Stimulated activated CD4-positive, alpha-beta T cell treated with anti-CD3 and anti-CD28 coated beads, TNF-alpha, amount 100 ng/mL, for 48 hours (primary cell): ENCODE data around the gene TAX1BP3.
A peak's percentile ranks its signal among the peaks of the same experiment; 100 is the strongest.

Experiments used
- DNase-seq, 3 donors: peaks; one replicate each; pipeline ENCODE4 v3.0.0-alpha.2; 2020; ENCODE audit warnings: low read depth in 3 of 3

TAX1BP3 gene

DNA sequence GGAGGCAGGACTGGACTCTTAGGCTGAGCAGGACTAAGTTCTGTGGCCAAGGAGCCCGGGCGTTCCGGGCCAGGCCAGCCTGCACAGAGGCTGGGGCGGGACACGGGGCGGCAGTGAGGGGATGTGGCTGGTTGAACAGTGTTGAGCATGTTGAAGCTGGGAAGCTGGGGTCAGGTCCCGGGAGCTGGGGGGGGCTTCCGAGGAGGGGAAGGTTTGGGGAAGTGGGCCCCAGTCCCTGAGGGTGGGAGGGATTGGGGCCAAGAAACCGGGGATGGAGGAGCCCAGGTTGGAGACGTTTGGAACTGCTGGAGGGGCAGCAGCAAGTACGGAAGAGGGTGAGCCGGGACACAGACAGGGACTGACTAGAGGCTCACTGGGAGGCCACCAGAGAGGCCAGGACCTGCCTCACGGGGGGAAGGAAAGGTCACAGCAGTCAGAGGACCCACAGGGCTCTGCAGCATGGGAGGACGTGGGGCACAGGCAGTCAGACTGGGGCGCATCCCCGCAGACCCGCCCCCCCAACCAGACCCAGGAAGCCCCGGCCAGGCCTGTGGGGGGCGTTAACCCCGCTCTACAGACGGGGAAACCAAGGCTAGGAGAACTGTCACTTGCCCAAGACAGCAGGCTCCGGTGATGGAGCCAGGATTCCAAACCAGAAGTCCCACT, 9.5 kb downstream of the TAX1BP3 start:
- no peak for DNase-seq

DNA sequence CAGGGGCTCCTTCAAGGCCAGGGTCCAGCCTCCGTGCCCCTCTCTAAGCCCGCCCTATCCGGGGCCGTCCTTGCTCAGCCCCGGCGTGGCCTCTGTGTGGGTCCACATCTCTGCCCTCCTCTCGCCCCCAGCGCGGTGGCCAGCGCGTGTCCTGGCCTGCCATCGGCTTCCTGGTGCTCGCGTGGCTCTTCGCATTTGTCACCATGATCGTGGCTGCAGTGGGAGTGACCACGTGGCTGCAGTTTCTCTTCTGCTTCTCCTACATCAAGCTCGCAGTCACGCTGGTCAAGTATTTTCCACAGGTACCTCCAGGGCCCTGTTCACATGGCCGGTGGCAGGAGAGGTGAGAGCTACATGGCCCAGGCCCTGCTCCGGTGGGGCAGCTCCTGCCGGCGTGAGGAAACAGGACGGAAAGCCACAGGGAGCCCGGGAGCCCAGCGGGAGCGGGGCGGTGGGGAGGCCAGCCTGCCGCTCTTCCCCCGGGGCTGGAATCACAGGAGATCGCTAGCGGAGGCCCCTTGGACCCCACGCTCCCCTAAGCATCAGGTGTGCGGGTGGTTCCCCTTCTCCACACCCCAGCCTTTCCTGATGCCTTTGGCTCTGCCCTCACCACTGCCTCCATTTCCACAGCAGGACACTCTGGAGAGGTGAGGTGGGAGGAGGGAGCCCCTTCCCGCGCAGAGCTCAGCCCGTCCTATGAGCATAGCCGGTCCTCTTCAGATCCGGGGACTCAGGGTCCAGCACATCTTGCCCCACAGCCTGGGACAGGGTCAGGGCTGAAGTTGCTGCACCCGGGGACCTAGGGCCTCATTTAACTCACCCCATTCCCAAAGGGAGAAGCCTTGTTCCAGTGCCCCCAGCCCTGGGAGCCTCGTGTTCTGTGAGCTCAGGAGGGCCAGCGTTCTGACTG, 10.2 kb downstream of the TAX1BP3 start:
- DNase-seq = no peak

DNA sequence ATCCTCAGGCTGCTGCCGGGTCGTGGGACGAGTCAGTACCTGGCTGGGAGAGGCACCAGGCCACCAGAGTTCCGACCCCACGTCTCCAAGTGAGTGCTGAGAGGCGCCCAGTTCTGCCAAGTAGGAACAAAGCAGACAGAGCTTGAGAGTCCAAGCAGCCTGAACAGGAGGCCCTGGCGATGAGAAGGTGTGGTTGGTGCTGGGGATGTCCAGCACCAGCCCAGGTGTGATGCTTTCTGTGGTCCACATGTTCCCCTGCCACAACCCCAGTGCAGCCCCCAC, 10.8 kb downstream of the TAX1BP3 start:
- DNase-seq = no peak

DNA sequence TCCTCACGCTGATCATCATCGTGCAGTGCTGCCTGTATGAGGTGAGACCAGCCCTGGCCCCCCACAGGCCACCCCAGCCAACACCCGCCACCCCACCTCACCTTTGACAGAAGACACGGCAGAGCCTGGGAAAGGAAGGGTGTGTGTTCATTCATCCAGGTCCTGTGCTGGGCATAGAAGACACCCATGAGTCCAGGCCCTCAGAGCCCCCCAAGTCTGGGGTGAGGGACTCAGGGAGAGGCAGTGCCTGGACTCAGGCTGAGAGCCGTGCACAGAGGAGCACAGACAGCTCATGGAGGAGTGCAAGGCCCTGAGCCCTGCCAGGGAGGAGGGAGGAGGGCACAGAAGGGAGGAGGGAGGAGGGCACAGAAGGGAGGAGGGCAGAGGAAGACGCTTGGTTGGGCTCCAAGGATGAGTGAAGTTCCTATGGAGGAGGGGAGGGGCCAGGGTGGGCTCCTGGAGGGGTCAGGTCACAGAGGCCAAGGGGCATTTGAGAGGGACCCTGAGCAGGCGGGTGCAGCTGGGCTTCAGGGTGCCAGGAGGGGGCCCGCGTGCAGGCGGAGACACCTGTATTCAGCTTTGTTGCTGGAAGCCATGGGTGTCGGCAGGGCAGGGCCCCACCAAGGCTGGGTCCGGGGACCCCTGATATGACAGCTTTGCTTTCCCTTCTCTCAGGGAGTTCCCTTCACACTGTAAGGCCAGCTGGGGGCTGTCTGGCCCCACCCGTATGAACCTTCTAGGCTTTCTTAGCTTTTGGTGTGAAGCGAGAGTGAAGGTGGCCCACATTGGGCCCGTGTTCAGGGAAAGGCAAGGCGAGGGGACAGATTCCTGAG, 11.4 kb downstream of the TAX1BP3 start:
- DNase-seq = no peak

DNA sequence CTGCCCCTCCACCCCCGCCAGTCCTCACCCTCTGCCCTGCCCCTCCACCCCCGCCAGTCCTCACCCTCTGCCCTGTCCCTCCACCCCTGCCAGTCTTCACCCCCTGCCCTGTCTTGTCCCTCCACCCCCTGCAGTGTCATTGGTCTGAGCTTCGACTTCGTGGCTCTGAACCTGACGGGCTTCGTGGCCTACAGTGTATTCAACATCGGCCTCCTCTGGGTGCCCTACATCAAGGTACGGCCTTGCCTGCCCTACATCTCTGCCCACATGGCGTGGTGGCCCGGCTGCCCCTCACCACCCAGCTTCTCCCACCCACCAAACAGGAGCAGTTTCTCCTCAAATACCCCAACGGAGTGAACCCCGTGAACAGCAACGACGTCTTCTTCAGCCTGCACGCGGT, 12.0 kb downstream of the TAX1BP3 start:
- no peak for DNase-seq

DNA sequence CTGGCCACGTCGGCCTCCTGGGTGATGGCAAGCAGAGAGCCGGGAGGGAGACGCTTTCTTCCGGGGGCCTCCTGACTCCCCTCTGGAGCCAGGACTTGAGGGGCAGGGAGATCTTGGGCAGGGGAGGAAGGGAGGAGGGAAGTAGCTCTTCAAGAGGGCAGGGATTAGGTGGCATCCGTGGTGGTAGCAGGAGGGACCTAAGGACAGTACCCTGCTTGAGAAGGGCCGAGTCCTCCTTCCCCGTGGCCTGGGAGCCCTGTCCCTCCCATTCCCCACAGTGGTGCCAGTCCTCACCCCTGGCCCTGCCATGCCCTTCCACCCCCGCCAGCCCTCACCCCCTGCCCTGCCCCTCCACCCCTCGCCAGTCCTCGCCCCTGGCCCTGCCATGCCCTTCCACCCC, 12.6 kb downstream of the TAX1BP3 start:
- DNase-seq = no peak

DNA sequence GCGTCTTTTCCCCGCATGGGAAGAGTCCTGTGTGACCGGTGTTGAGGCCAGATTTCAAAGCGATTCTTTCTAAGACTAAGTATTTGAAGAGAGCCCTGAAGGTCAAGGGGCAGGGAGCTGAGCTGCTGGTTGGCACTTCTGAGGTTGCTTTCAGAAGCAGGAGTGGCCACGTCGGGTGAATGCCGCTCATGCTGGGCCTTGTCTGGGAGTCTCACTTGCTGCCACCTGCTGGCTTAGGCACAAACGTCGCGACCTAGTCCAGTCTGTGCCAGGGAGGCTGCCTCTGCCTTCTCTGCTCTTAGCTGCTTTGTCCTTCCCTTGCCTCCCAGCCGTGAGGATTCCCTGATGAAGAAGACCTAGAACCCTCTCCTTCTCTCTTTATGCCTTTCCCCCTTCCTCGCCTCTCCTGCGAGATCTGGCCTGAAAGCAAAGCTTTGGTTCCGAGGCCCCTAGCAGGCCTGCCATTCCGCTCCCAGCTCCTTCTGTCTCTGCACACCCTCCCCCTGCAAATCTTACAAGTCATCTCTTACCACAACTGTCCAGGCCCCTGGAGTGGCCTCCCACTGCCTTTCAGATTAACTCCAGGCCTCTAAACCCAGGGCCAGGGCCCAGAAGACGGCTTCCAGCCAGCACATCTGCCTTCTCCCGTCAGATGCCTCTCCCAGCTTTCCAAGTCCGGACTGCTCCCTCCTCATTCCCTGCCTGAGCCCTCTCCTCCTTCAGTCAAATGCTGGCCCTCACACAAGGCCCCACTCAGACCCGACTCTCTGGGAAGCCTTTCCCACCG, 20.4 kb downstream of the TAX1BP3 start:
- peak in 2 of 3 donors; percentile 30 to 41 for DNase-seq

DNA sequence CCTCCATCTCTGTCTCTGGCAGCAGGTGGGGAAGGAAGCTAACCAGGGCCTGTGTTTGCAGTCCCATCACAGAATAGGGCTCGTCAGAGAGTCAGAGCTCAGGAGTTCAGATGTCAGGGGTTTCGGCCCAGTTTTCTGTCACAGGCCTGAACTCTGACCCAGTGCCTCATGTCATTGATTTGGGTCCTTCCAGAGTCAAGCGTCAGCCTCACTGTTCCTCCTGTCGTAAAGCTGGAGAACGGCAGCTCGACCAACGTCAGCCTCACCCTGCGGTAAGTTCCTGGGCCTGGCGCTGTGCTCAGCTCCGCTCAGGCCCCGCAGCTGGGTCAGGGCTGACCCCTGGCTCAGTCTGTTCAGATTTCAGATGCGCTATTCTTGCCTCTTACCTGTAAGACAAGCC, 21.1 kb downstream of the TAX1BP3 start:
- no peak for DNase-seq

DNA sequence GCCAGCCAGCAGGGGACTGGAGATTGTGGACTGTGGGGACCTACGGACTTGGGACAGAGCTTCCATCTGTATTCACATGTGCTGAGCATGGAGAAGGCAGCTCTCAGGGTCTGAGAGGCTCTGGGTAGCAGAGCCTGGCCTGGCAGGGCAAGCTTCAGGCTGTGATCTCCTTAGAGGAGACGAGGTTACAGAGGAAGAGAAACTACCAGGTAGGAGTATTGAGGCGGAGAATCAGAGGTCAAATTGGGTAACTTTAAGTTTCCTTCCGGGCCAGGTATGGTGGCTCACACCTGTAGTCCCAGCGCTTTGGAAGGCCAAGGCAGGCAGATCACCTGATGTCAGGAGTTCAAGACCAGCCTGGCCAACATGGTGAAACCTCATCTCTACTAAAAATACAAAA, 23.1 kb downstream of the TAX1BP3 start:
- no peak for DNase-seq

DNA sequence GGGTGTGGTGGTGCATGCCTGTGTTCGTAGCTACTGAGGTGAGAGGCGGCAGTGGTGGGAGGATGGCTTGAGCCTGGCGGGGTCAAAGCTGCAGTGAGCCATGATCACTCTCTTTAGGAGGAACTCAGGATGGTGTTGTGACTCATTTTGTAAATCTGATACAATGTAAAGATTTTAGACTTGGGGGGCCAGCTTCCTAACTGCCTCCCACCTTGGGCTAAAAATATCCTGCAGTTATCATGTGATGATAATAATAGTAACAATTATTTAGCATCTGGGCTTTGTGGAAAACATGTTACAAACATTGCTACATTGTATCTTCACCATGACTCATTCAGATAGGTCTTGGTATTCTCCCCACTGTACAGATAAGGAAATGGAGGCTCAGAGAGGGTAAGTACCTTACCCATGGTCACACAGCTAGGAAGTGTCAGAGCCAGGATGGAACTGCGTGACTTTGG, 24.5 kb downstream of the TAX1BP3 start:
- DNase-seq = no peak

DNA sequence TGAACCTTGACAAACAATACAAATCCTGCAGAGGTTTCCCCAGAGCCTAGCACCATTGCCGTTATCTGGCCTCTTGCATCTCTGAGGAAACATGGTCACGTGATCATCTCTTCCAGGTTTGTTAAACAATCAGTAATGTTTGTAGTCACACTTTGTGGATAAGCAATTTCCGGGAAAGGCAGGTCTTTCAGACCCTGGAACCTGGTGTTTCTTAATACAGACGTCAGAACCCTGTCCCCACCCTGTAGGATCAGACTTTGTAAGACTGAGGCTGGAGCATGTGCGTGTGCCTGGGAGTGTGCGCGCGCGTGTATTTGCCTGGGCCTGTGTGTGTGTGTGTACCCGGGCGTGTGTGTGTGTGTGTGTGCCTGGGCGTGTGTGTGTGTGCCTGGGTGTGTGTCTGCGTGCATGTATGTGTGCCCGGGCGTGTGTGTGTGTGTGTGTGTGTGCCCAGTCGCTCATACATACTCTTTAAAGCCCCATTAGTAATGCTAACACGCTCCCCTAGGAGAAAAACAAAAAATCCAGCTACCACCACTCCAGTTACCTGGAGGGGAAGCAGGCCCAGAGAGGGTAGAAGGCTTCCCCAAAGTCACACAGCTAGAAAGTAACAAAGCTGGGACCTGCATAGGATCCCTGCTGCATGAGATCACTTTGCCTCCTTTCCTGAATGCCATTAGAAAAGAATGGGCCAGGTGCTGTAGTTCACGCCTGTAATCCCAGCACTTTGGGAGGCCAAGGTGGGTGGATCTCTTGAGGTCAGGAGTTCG, 26.5 kb downstream of the TAX1BP3 start:
- no peak for DNase-seq

DNA sequence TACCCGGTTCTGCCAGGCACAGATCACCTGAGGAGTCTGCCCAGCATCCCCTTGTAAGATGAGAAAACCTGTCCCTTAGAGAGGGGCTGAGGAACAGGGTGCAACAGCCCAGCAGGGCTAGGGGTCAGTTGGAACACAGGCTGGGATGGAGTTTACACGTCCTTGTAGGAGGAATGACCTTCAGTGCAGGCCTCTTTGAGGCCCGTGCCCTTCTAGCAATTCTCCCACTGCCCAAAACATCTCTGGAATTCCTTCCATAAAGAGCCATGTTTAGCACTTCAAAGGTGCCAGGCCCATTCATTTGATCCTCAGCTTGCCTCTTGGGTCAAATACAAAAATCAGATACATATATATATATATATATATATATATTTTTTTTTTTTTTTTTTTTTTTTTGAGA, 27.4 kb downstream of the TAX1BP3 start:
- no peak for DNase-seq

DNA sequence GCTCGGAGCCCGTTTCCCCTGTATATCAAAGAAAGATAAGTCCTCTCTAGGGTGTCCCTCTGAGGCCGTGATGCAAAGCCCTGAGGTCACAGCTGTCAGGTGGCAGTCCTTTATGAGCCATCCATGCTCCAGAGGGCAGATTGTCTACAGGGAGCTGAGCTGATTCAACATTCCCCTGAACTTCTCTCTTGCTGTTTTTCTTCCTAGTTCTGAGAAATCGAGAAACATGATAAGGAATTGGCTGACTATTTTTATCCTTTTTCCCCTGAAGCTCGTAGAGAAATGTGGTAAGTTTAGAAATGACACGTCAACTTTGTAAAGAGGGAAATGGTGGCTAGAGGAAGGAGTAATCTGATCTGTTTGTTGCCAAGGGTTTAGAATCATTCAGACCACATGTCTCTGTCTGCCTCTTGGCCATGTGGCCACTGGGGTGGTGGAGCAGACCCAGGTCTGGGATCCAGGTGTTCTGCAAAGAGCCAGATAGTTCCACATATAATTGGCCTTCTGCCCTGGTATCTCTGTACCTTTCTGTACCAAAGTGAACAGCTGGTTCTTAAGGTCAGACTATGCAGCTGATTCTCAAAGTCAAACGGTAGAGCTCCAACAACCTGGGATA, 28.3 kb downstream of the TAX1BP3 start:
- peak; percentile 25 to 32 (median 27) for DNase-seq

DNA sequence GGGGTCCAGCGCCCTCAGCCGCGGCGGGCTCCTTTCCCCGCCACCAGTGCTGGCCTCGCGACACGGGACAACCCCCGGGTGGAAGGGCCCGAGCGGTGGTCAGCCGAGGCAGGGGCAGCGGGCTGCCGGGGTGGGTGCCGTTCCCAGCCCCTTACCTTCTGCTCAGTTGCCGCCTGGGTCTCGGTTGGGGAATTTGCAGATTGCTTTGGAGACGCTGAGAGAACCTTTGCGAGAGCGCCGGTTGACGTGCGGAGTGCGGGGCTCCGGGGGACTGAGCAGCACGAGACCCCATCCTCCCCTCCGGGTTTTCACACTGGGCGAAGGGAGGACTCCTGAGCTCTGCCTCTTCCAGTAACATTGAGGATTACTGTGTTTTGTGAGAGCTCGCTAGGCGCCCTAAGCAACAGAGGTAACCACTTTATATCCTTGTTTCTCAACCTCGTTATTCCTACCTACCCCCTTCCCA, 31.4 kb downstream of the TAX1BP3 start:
- no peak for DNase-seq

DNA sequence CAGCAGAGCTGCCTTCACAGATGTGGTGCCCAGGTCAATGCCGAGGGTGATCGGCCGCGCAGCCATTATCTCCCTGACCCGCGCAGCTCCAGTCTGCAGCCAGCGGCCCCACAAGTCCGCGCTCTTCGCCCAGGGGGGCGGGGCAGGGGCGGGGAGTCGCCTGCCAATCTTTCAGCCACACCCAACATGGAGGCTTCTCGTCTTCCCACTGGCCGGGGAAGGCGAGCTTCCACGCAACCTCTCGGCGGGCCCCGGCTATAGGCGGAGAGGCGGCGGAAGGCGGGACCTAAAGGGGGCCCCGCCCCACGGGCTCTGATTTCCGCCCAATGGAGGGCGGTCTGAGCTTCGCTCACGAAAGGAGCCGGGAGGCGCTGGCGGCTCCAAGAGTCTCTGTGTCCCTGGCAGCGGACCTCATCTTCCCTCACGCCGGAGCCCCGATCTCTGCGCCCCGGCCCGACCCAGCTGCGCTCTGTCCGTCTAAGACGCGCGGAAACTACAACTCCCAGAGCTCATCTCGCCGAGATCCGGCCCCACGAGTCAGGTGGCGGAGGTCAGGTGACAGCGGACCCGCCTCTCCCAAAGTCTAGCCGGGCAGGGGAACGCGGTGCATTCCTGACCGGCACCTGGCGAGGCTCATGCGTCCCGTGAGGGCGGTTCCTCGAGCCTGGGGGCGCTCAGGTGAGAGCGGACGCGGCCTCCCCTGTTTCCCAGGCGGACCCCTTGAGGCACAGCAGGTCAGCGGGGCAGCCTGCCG, 32.0 kb downstream of the TAX1BP3 start, which contains the start of the genes CTNS and SHPK:
TSS of gene CTNS (plus strand) at position 607 of the 754 bp plus-strand sequence. CDS start 3,447 bp downstream, outside the sequence.
TSS of gene SHPK (minus strand) at position 97 of the 754 bp plus-strand sequence. CDS start at position 66, 31 bp downstream.
- peak; percentile 91 to 93 (median 92) for DNase-seq

DNA sequence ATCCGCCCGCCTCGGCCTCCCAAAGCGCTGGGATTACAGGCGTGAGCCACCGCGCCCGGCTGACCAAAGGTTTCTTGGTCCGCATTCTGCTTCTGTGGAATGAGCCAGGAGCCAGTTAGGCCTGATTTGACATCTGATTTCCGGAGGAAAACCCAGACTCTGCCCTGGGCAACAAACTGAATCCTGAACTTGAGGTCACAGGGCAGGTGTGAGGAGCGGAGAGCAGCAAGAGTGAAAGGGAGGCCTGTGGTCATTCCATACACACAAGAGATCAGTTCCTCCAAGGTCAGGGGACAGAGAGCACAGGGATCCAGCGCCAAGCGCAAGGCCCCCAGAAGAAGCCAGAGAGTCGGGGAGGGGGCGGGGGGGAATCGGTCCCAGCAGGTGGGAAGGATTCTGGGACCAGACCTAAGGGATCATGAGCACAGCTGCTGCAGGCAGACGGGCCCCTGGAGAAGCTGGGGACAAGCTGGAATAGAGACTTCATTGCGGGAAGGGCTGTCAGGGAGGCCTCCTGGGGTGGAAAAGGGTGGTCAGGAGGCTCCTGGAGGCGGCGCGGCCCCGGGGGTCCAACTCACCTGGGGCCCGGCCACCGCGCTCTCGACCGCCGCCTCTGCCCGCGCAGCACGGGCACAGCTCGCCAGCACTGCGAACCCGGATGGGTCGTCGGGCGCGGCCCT, 32.8 kb downstream of the TAX1BP3 start:
- no peak for DNase-seq

DNA sequence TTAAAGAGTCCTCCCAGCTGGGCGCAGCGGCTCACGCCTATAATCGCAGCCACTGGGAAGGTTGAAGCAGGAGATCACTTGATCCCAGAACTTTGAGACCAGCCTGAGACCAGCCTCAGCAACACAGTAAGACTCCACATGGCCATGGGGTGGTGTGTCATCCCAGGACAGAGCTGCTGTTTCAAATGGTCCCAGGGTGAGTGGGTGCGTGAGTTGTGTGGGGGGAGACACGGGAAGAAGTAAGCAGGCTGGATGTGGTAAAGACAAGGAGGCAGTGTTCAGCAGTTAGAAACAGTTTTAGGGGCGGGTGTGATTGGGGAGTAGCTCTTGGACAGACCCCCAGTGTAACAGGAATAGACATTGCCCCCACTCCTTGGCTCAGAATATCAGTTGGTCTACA, 36.1 kb downstream of the TAX1BP3 start:
- DNase-seq = no peak

DNA sequence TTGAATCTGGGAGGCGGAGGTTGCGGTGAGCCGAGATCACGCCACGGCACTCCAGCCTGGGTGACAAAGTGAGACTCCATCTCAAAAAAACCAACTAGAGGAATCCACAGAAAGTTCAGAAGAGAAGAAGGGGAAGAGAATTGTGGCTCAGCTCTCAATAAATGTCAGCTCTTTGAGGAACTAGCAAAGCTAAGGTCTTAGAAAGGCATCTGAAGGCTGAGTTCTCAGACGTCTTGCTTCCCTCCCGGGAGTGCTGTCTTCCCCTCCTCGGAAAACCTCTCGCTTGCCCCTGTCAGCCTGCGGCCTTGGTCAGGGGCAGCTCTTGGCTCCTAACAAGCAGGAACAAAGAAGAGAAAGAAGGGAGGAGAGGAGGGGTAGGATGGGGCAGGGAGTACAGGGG, 37.6 kb downstream of the TAX1BP3 start:
- DNase-seq = no peak

DNA sequence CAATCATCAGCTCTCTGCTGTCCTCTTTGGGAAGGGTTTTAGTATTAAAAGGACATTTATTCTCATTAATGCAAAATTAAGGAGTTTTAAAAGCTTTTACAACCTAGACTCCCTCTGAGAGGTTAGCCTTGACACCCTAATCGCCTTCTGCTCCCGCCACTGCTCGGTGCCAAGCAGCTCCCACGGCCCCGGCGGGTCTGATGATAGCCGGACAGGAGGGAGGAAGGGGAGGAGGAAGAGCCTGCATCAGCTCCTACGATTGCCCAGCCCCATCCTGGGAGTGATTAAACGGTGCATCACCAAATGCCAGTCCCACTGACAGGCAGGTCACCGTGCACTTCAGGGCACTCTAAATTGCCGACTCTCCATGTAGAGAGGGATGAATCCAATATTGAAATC, 40.6 kb downstream of the TAX1BP3 start:
- no peak for DNase-seq
